Lower lobe of right lung (tissue), 2 donors: ENCODE measurements around the gene SND1. TPM values are rescaled to one million over a fixed set of nuclear protein-coding genes. Genes with fewer than 3 reads are reported as not detected.

Experiments
- ATAC-seq, 2 donors: fragments of 200-7000 bp; cut with Tn5 transposase; one replicate each; pipeline ENCODE4 v1.9.1; 2020 to 2022; ENCODE audit warnings: mild to moderate bottlenecking in 2 of 2, moderate library complexity in 2 of 2
- DNase-seq: peaks from one replicate; pipeline ENCODE4 v3.0.0-alpha.2; 2020
- H3K27ac ChIP-seq: fragments of 200-600 bp; one replicate; pipeline ENCODE4 v1.8.0; 2022
- H3K27me3 ChIP-seq: fragments of 200-600 bp; one replicate; pipeline ENCODE4 v1.8.0; 2022; ENCODE audit warnings: low read depth
- H3K36me3 ChIP-seq: fragments of 200-600 bp; one replicate; pipeline ENCODE4 v1.8.0; 2022; ENCODE audit warnings: mild to moderate bottlenecking
- H3K4me1 ChIP-seq: fragments of 200-600 bp; one replicate; pipeline ENCODE4 v1.8.0; 2022
- H3K4me3 ChIP-seq: fragments of 200-600 bp; one replicate; pipeline ENCODE4 v1.8.0; 2022; ENCODE audit warnings: mild to moderate bottlenecking
- H3K9me3 ChIP-seq: fragments of 200-600 bp; one replicate; pipeline ENCODE4 v1.8.0; 2022
- intact Hi-C: fragments of 100-400 bp; cut with DNase I; formaldehyde crosslinking; loops from one replicate; pipeline ENCODE4 v1.11.0; 2022
- total RNA-seq: library from RNA; stranded (reverse); fragmentation: NEBNext Ultra II Directional; extraction: Animal tissue kit (Norgen Biotek cat#: 25700); gene quantifications from one replicate; pipeline ENCODE4 v1.2.1, GENCODE V29; 2021
- TF ChIP-seq, protein P1 (sequence below): fragments of 200-600 bp; IDR thresholded peaks from one replicate; pipeline ENCODE4 v1.8.0; 2022; ENCODE audit warnings: antibody characterized with exemption, mild to moderate bottlenecking
- donor health status: DM: no; HTN: yes; CAD: no; lungs with severe emphysema.

Gene SND1
- total RNA-seq, 1 donor from 2014 or later = 142 TPM

- Histone ChIP-seq H3K36me3 (no peaks in the 10 kb centered on the region), H3K4me1 (no peaks in the 10 kb centered on the region), H3K27ac (no peak overlapping the region), H3K9me3 (no peaks in the 10 kb centered on the region), H3K27me3 (no peaks in the 10 kb centered on the region), H3K4me3 (no peak overlapping the region)
- TF ChIP-seq, protein P1, sequence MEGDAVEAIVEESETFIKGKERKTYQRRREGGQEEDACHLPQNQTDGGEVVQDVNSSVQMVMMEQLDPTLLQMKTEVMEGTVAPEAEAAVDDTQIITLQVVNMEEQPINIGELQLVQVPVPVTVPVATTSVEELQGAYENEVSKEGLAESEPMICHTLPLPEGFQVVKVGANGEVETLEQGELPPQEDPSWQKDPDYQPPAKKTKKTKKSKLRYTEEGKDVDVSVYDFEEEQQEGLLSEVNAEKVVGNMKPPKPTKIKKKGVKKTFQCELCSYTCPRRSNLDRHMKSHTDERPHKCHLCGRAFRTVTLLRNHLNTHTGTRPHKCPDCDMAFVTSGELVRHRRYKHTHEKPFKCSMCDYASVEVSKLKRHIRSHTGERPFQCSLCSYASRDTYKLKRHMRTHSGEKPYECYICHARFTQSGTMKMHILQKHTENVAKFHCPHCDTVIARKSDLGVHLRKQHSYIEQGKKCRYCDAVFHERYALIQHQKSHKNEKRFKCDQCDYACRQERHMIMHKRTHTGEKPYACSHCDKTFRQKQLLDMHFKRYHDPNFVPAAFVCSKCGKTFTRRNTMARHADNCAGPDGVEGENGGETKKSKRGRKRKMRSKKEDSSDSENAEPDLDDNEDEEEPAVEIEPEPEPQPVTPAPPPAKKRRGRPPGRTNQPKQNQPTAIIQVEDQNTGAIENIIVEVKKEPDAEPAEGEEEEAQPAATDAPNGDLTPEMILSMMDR = no peak
- intact Hi-C loops = no loop called here
- DNase-seq (no peak), ATAC-seq (no peak)
Measured at GRCh38 chr7:128039544-128039953, 387.6 kb downstream of the SND1 start.

DNA sequence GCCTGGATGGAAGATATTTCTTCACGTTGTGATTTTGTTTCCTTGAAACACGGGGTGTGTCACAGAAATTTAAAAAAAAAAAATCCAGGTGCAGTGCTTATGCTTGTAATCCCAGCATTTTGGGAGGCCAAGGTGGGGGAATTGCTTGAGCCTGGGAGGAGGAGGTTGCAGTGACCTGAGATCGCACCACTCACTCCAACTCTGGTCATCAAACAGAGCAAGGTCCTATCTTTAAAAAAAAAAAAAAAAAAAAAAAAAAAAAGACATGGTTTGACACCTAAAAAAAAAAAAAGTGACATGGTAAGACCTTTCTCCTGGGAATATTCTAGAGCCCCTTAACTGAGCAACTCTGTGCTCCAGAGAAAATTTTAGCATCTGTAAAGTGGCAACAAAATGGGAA lies 388.2 kb downstream of the SND1 start:
- intact Hi-C loops = no loop called here
- TF ChIP-seq, protein P1 = no peak

DNA sequence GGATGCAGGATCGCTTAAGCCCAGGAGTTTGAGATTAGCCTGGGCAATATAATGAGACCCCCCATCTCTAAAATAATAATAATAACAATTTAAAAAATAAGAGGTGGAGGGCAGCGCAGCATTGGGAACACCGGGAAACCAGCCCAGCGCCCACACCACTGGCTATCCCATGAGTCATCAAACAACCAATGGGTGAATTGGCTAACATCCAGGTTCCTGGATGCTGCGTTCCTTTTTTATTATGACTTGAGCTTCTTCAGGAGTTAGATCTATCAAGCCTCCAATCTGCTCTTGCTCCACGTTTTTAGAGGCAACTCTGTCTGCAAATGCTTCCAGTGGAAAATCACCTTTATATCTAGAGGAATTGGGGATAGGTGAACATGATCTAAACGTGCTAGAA lies 389.2 kb downstream of the SND1 start:
- H3K9me3 ChIP-seq = no peaks in the 10 kb centered on the region
- no peak for DNase-seq
- H3K4me3 ChIP-seq = no peak overlapping the region
- H3K27me3 ChIP-seq = no peaks in the 10 kb centered on the region
- TF ChIP-seq, protein P1 = no peak
- intact Hi-C loops = no loop called here
- H3K36me3 ChIP-seq = no peaks in the 10 kb centered on the region
- no peak for ATAC-seq
- H3K27ac ChIP-seq = no peak overlapping the region
- H3K4me1 ChIP-seq = no peaks in the 10 kb centered on the region

More for the DNA sequence above, 388.2 kb downstream of the SND1 start:
- no peaks in the 10 kb centered on the region for H3K4me1 ChIP-seq
- no peaks in the 10 kb centered on the region for H3K27me3 ChIP-seq
- DNase-seq (no peak), ATAC-seq (no peak)
- H3K36me3 ChIP-seq = no peaks in the 10 kb centered on the region
- H3K9me3 ChIP-seq = no peaks in the 10 kb centered on the region
- H3K27ac ChIP-seq = no peak overlapping the region
- H3K4me3 ChIP-seq = no peak overlapping the region

- ATAC-seq = no peak
- no peak overlapping the region for H3K27ac ChIP-seq
- TF ChIP-seq, protein P1 = no peak
- no peak for DNase-seq
- H3K9me3 ChIP-seq = no peaks in the 10 kb centered on the region
- H3K4me3 ChIP-seq = no peak overlapping the region
- H3K4me1 ChIP-seq = no peaks in the 10 kb centered on the region
- no peaks in the 10 kb centered on the region for H3K36me3 ChIP-seq
- H3K27me3 ChIP-seq = no peaks in the 10 kb centered on the region
- intact Hi-C loops = no loop called here
Measured at GRCh38 chr7:128042012-128042411, 390.0 kb downstream of the SND1 start.

- Histone ChIP-seq H3K4me3 (no peak overlapping the region), H3K27ac (no peak overlapping the region), H3K9me3 (no peaks in the 10 kb centered on the region), H3K27me3 (no peaks in the 10 kb centered on the region), H3K36me3 (no peaks in the 10 kb centered on the region), H3K4me1 (no peaks in the 10 kb centered on the region)
- ATAC-seq (no peak), DNase-seq (no peak)
- intact Hi-C loops = no loop called here
- TF ChIP-seq, protein P1 = no peak
Measured at GRCh38 chr7:128044064-128044463, 392.1 kb downstream of the SND1 start.

DNA sequence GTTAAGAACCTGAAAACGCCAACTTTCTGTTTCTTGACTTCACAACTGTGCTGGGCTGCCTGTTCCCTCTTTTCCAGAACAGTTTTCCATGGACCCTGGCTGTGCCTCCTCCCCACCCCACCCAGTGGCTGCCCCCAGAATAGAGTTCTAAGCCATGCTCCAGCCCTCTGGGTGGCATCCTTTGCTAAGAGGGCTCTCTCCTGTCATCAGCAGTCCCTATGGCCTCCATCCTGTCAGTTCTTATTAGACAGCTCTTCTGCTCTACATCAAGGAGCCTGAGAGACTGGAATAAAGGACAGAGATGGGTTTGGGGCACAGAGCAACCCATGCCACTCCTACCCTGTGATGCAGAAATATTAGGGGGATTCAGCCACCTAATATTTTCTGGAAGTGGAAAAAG lies 393.2 kb downstream of the SND1 start:
- Histone ChIP-seq H3K9me3 (no peaks in the 10 kb centered on the region), H3K4me3 (no peak overlapping the region), H3K27ac (no peak overlapping the region), H3K36me3 (no peaks in the 10 kb centered on the region), H3K27me3 (no peaks in the 10 kb centered on the region), H3K4me1 (no peaks in the 10 kb centered on the region)
- ATAC-seq = no peak
- intact Hi-C loops = no loop called here
- no peak for DNase-seq
- TF ChIP-seq, protein P1 = no peak
